Activated CD8-positive, alpha-beta T cell treated with anti-CD3 and anti-CD28 coated beads for 36 hours (primary cell): ENCODE results near the gene SLC25A44. TPM values are rescaled to one million over a fixed set of nuclear protein-coding genes. Genes with fewer than 3 reads are reported as not detected.
A peak's percentile ranks its signal among the peaks of the same experiment; 100 is the strongest.

Experiments
- ATAC-seq: fragments of 200-7000 bp; cut with Tn5 transposase; one replicate; pipeline ENCODE4 v1.10.0; 2021; ENCODE audit warnings: mild to moderate bottlenecking, moderate library complexity
- CTCF ChIA-PET: fragments of 350-600 bp; sonication (Branson Sonifier 250); formaldehyde crosslinking; loops from one replicate; lab custom pipeline; 2021; ENCODE audit warnings: antibody characterized with exemption; lab: Charles Lee
- POLR2A ChIA-PET: fragments of 350-600 bp; sonication (Branson Sonifier 250); formaldehyde crosslinking; loops from one replicate; lab custom pipeline; 2021; ENCODE audit warnings: antibody characterized with exemption; lab: Charles Lee
- DNase-seq: peaks from one replicate; pipeline ENCODE4 v3.0.0-alpha.2; 2020
- H3K27ac Mint-ChIP-seq: one replicate; pipeline ENCODE4 v1.8.0; 2021; ENCODE audit warnings: mild to moderate bottlenecking, mixed read lengths
- H3K27me3 Mint-ChIP-seq: one replicate; pipeline ENCODE4 v1.8.0; 2021; ENCODE audit warnings: mixed read lengths
- H3K36me3 Mint-ChIP-seq: one replicate; pipeline ENCODE4 v1.8.0; 2021; ENCODE audit warnings: low read depth, mixed read lengths
- H3K4me1 Mint-ChIP-seq: one replicate; pipeline ENCODE4 v1.8.0; 2021; ENCODE audit warnings: low read depth, mixed read lengths
- H3K4me3 Mint-ChIP-seq: one replicate; pipeline ENCODE4 v1.8.0; 2021; ENCODE audit warnings: mild to moderate bottlenecking, moderate library complexity, mixed read lengths
- H3K9me3 Mint-ChIP-seq: one replicate; pipeline ENCODE4 v1.8.0; 2021; ENCODE audit warnings: mixed read lengths
- intact Hi-C: fragments of 100-400 bp; cut with micrococcal nuclease; formaldehyde crosslinking; loops from one replicate; pipeline ENCODE4 v1.10.0; 2022
- total RNA-seq, 2 experiments: library from RNA; stranded (reverse); gene quantifications; one replicate each; pipeline ENCODE4 v1.2.3, GENCODE V29; 2021
- TF ChIP-seq, protein P1 (sequence below): fragments of 200-600 bp; IDR thresholded peaks from one replicate; pipeline ENCODE4 v1.8.0; 2022; ENCODE audit warnings: antibody characterized with exemption, mild to moderate bottlenecking

Gene SLC25A44
- total RNA-seq, 2 experiments from 2014 or later = 41.9 to 43.0 TPM

DNA sequence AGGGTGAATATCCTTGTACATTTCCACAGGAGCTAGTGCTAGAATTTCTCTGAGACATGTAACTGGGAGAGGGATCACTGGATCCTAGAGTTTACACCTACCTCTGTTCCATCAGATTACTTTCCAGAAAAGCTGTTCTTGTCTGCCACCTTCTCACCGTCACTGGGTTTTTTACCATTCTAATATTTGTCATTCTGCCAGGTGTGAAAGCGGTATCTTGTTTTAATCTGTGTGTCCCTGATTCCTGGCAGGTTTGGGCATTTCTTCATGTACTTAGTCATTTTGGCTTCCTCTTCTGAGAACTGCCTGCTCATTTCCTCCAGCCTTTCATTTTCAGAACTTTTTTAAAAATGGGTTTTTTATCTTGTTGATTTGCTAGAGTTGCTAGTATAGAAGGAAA, 24.0 kb downstream of the SLC25A44 start:
- CTCF ChIA-PET = interaction anchor here (1.3 to 2.0 kb wide), 4 partner anchors 9 to 88 kb away, joined by 4 to 7 read pairs (median 6); no protein-coding TSS in a partner anchor
- DNase-seq (peak; percentile 72), ATAC-seq (peak; percentile 47)
- Mint-ChIP-seq H3K27me3 (no peaks in the 10 kb centered on the region), H3K27ac (peak overlapping the region; percentile 99), H3K4me1 (peaks cover 61% of the 10 kb centered on the region), H3K36me3 (peaks cover 62% of the 10 kb centered on the region), H3K4me3 (peak overlapping the region; percentile 64), H3K9me3 (peaks cover 5% of the 10 kb centered on the region)
- POLR2A ChIA-PET = interaction anchor here (0.7 to 1.4 kb wide), 13 partner anchors 14 to 136 kb away, joined by 3 to 10 read pairs (median 3); partner anchors contain the start of genes MEX3A and SEMA4A
- intact Hi-C loops = loop anchor here (2.0 kb wide), 1 partner anchor 25 kb away; no protein-coding TSS in a partner anchor
- TF ChIP-seq, protein P1, sequence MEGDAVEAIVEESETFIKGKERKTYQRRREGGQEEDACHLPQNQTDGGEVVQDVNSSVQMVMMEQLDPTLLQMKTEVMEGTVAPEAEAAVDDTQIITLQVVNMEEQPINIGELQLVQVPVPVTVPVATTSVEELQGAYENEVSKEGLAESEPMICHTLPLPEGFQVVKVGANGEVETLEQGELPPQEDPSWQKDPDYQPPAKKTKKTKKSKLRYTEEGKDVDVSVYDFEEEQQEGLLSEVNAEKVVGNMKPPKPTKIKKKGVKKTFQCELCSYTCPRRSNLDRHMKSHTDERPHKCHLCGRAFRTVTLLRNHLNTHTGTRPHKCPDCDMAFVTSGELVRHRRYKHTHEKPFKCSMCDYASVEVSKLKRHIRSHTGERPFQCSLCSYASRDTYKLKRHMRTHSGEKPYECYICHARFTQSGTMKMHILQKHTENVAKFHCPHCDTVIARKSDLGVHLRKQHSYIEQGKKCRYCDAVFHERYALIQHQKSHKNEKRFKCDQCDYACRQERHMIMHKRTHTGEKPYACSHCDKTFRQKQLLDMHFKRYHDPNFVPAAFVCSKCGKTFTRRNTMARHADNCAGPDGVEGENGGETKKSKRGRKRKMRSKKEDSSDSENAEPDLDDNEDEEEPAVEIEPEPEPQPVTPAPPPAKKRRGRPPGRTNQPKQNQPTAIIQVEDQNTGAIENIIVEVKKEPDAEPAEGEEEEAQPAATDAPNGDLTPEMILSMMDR = no peak

DNA sequence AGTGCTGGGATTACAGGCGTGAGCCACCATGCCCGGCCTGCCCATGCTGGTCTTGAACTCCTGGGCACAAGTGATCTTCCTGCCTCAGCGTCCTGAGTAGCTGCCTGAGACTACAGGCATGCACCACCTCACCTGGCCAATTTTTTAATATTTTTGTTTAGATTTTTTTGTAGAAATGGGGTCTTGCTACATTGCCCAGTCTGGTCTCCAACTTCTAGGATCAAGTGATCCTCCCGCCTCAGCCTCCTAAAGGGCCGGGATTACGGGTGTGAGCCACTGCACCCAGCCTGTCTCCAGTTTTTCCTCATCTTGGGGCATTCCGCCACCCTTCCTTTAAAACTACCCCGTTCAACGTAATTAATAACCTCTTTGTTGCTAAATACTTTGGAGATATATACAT, 26.3 kb downstream of the SLC25A44 start:
- H3K4me1 Mint-ChIP-seq = peaks cover 67% of the 10 kb centered on the region
- no peak overlapping the region for H3K4me3 Mint-ChIP-seq
- intact Hi-C loops = loop anchor here (10.0 kb wide), 1 partner anchor 125 kb away; no protein-coding TSS in a partner anchor
- peak overlapping the region; percentile 99 for H3K27ac Mint-ChIP-seq
- H3K9me3 Mint-ChIP-seq = peaks cover 5% of the 10 kb centered on the region
- no peak for ATAC-seq
- DNase-seq = no peak
- TF ChIP-seq, protein P1 = no peak
- H3K27me3 Mint-ChIP-seq = no peaks in the 10 kb centered on the region
- ChIA-PET CTCF (interaction anchor here (3.0 to 7.2 kb wide), 2 partner anchors 74 to 124 kb away, joined by 8 to 269 read pairs; no protein-coding TSS in a partner anchor), POLR2A (interaction anchor here (0.7 to 7.1 kb wide), 7 partner anchors 7 to 123 kb away, joined by 3 to 88 read pairs (median 38); partner anchors contain the start of genes PMF1 and SEMA4A)
- H3K36me3 Mint-ChIP-seq = peaks cover 54% of the 10 kb centered on the region

DNA sequence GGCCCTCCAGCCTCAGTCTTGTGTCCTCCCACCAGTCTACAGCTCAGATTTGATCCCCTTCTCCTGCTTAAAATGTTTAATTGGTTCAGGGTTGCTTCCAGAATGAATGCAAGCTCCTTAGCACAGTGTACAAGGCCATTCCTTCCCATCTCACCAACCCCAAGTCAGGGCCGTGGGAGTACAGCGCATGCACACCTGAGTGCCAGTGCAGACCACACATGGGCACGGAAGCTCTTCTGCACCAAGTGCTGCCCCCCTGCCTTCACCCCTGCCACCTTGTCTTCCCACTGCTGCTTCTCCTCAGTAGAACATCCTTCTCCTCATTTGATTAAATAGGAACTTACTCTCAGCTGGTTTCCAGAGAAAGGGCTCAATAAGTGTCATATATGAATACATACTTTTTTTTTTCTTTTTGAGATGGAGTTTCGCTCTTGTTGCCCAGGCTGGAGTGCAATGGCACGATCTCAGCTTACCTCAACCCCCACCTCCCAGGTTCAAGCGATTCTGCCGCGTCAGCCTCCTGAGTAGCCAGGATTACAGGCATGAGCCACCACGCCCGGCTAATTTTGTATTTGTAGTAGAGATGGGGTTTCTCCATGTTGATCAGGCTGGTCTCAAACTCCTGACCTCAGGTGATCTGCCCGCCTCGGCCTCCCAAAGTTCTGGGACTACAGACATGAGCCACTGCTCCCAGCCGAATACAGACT, 28.2 kb downstream of the SLC25A44 start:
- peak overlapping the region; percentile 67 for H3K4me3 Mint-ChIP-seq
- H3K27me3 Mint-ChIP-seq = no peaks in the 10 kb centered on the region
- CTCF ChIA-PET = interaction anchor here (0.7 to 7.2 kb wide), 8 partner anchors 9 to 698 kb away, joined by 3 to 269 read pairs (median 4); partner anchors contain the start of genes PMF1 and SLC25A44
- H3K27ac Mint-ChIP-seq = peak overlapping the region; percentile 99
- H3K4me1 Mint-ChIP-seq = peaks cover 75% of the 10 kb centered on the region
- peaks cover 59% of the 10 kb centered on the region for H3K36me3 Mint-ChIP-seq
- intact Hi-C loops = loop anchor here (10.0 kb wide), 1 partner anchor 127 kb away; no protein-coding TSS in a partner anchor
- POLR2A ChIA-PET = interaction anchor here (7.0 to 7.1 kb wide), 4 partner anchors 9 to 125 kb away, joined by 38 to 88 read pairs (median 63); partner anchors contain the start of genes PMF1 and SEMA4A
- ATAC-seq = no peak
- H3K9me3 Mint-ChIP-seq = peaks cover 5% of the 10 kb centered on the region
- TF ChIP-seq, protein P1 = no peak
- DNase-seq = no peak

DNA sequence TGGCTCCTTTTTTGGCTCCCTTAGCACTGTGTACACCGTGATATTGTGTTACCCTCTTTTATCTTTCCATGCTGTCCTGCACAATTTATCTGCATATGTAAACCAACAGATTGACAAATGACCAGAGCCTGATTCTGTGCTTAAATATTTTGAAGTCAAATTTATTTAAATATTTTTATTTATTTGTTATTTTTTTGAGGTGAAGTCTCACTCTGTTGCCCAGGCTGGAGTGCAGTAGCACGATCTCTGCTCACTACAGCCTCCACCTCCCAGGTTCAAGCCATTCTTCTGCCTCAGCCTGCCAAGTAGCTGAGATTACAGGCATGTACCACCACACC, 31.7 kb downstream of the SLC25A44 start:
- no peak for ATAC-seq
- POLR2A ChIA-PET = interaction anchor here (0.7 to 7.1 kb wide), 12 partner anchors 13 to 129 kb away, joined by 3 to 88 read pairs (median 10); partner anchors contain the start of genes PMF1, SEMA4A and SMG5
- peak overlapping the region; percentile 85 for H3K27ac Mint-ChIP-seq
- H3K4me1 Mint-ChIP-seq = peaks cover 58% of the 10 kb centered on the region
- H3K27me3 Mint-ChIP-seq = no peaks in the 10 kb centered on the region
- peak overlapping the region; percentile 34 for H3K4me3 Mint-ChIP-seq
- CTCF ChIA-PET = interaction anchor here (0.6 to 7.2 kb wide), 24 partner anchors 8 to 140 kb away, joined by 3 to 269 read pairs (median 7); partner anchors contain the start of genes PMF1, SEMA4A, SLC25A44 and SMG5
- no peak for DNase-seq
- H3K36me3 Mint-ChIP-seq = peaks cover 56% of the 10 kb centered on the region
- intact Hi-C loops = loop anchor here (10.0 kb wide), 1 partner anchor 131 kb away; no protein-coding TSS in a partner anchor
- H3K9me3 Mint-ChIP-seq = no peaks in the 10 kb centered on the region
- TF ChIP-seq, protein P1 = no peak
